RWPE2 (cell line): Measurements from ENCODE around the gene TMTC1.

Experiments
- ATAC-seq: fragments of 200-7000 bp; cut with Tn5 transposase; 3 replicates; pipeline ENCODE4 v1.9.1; 2021; ENCODE audit warnings: low read depth
- DNase-seq: peaks from one replicate; pipeline ENCODE4 v3.0.0-alpha.2; 2020; ENCODE audit warnings: low spot score
- H3K27ac ChIP-seq: fragments of 450-650 bp; 2 replicates; pipeline ENCODE4 v1.5.1; 2017; ENCODE audit warnings: mild to moderate bottlenecking; ENCODE audit not compliant: poor library complexity, severe bottlenecking
- H3K27me3 ChIP-seq: fragments of 250-450 bp; sonication (Bioruptor Pico); 2 replicates; pipeline ENCODE4 v1.5.1; 2021; ENCODE audit warnings: mild to moderate bottlenecking, moderate library complexity; ENCODE audit not compliant: insufficient read depth, poor library complexity, severe bottlenecking
- H3K36me3 ChIP-seq: fragments of 250-450 bp; sonication (Bioruptor Pico); 2 replicates; pipeline ENCODE4 v1.5.1; 2020; ENCODE audit warnings: low read depth, mild to moderate bottlenecking, moderate library complexity
- H3K4me1 ChIP-seq: fragments of 250-450 bp; sonication (Bioruptor Pico); 2 replicates; pipeline ENCODE4 v1.5.1; 2021; ENCODE audit warnings: mild to moderate bottlenecking, moderate library complexity; ENCODE audit not compliant: insufficient read depth, poor library complexity, severe bottlenecking
- H3K4me3 ChIP-seq: fragments of 250-450 bp; sonication (Bioruptor Pico); 2 replicates; pipeline ENCODE4 v1.5.1; 2021; ENCODE audit warnings: mild to moderate bottlenecking, moderate library complexity; ENCODE audit not compliant: severe bottlenecking
- H3K9me3 ChIP-seq: fragments of 250-450 bp; sonication (Bioruptor Pico); 2 replicates; pipeline ENCODE4 v1.5.1; 2021; ENCODE audit warnings: mild to moderate bottlenecking, moderate library complexity; ENCODE audit not compliant: severe bottlenecking
- TF ChIP-seq, protein P1 (sequence below): fragments of 450-650 bp; IDR thresholded peaks from one replicate; pipeline ENCODE4 v1.5.1; 2017; ENCODE audit warnings: mild to moderate bottlenecking, moderate library complexity; ENCODE audit not compliant: poor library complexity, severe bottlenecking

TMTC1 gene

DNA sequence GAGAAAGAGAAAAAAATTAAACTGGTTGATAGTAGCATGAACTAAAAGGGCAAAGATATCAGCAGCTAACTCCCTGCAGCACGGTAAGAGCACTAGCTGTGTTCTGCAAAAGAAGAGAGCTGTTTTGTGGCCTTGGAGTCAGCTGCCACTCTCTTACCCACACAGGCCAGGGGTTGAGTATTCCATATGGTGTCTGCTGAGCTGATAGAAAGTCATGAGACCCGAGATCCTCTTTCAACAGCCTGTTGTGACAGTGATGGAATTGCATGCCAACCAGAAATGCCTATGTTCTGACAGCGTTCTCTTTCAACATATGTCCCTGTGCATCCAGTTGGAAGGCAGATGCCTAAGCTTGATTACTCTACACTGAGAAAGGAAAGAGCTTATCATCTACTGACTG is 39.9 kb downstream of the TMTC1 start:
- Histone ChIP-seq H3K27ac (peak overlapping the region; percentile 93), H3K4me3 (no peak overlapping the region), H3K27me3 (no peaks in the 10 kb centered on the region), H3K4me1 (peaks cover 37% of the 10 kb centered on the region), H3K9me3 (no peaks in the 10 kb centered on the region), H3K36me3 (no peaks in the 10 kb centered on the region)
- TF ChIP-seq, protein P1, sequence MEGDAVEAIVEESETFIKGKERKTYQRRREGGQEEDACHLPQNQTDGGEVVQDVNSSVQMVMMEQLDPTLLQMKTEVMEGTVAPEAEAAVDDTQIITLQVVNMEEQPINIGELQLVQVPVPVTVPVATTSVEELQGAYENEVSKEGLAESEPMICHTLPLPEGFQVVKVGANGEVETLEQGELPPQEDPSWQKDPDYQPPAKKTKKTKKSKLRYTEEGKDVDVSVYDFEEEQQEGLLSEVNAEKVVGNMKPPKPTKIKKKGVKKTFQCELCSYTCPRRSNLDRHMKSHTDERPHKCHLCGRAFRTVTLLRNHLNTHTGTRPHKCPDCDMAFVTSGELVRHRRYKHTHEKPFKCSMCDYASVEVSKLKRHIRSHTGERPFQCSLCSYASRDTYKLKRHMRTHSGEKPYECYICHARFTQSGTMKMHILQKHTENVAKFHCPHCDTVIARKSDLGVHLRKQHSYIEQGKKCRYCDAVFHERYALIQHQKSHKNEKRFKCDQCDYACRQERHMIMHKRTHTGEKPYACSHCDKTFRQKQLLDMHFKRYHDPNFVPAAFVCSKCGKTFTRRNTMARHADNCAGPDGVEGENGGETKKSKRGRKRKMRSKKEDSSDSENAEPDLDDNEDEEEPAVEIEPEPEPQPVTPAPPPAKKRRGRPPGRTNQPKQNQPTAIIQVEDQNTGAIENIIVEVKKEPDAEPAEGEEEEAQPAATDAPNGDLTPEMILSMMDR, result no peak
- ATAC-seq, result peak; percentile 72
- DNase-seq, result no peak

DNA sequence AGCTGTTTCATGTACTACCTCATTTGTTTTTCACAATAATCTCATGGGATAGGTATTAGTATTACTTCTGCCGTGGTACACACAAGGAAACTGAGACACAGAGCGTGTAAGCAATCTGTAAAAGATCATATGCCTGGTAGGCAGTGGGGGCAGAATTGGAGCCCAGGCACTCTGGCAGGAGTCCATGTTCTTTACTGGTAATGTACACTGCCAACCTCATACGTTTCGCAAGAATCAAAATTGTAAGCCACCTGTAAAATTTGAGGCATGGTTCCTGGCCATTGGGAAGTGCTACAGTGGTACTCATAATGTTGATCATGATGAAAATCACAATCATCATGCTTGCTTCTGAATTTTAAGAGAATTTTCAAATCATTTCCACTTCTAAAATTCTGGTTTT is 40.7 kb downstream of the TMTC1 start:
- no peaks in the 10 kb centered on the region for H3K36me3 ChIP-seq
- peak overlapping the region; percentile 93 for H3K27ac ChIP-seq
- H3K4me3 ChIP-seq, result no peak overlapping the region
- no peaks in the 10 kb centered on the region for H3K9me3 ChIP-seq
- H3K4me1 ChIP-seq, result peaks cover 37% of the 10 kb centered on the region
- no peak for ATAC-seq
- H3K27me3 ChIP-seq, result no peaks in the 10 kb centered on the region
- TF ChIP-seq, protein P1, result no peak
- no peak for DNase-seq

DNA sequence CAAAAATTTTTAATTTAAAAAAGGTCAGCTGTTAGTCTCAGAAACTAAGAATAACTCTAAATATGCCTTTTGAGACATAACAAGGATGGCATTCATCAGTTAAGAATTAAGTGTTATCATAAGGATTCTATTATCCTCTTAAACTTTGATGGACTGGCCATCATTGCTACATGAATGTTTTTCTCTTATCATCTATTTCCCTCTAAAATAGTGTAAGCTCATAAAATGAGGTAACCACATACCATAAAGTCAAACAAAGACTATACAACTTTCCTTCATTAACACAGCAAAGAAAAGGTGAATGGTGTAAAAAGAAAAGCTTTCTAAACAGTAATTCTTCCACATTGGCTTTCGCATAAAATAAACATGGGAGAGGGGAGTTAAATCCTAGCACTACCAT is 41.1 kb downstream of the TMTC1 start:
- H3K4me3 ChIP-seq, result no peak overlapping the region
- DNase-seq (no peak), ATAC-seq (no peak)
- H3K27me3 ChIP-seq, result no peaks in the 10 kb centered on the region
- peak overlapping the region; percentile 93 for H3K27ac ChIP-seq
- H3K36me3 ChIP-seq, result no peaks in the 10 kb centered on the region
- no peaks in the 10 kb centered on the region for H3K9me3 ChIP-seq
- peaks cover 37% of the 10 kb centered on the region for H3K4me1 ChIP-seq
- TF ChIP-seq, protein P1, result no peak

DNA sequence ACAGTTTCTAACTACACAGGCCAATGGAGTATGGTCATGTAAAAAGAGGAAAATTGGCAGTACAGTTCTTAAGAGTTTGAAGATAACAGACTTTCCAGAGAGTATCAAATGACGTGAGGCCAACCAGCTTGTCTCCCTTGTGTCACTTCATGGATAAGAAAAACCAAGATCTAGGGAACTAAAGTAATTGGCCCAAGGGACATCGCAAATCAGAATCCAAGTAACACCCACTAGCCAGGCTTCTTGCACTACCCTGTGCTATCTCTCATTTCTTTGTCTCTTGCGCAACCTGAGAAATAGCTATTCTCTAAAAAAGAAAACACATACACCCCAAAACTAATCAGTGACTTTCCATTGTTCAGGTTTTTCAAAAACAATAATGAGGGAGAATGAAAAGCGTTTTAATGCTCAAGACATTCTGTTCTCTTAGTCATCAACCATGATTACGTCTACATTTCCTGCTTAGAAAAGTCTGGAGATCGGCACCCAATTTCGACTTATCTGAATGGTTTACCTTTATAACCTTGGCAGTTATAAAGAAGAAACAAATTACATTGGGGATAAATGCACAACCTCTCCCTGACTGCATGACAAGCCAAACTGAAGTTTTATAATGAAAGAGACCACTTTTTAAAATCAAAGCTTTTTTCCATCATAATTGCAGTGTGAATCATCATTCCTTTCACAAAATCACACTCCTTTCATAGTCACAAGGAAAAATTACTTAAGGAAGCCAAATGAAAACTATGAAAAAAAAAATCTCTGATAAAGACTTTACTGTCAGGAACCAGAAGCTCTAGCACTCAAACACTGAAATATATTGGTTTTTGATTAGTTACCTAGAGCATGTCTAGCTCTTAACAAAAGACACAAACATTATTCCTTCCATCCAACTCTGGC is 42.1 kb downstream of the TMTC1 start:
- H3K4me1 ChIP-seq, result peaks cover 37% of the 10 kb centered on the region
- no peaks in the 10 kb centered on the region for H3K9me3 ChIP-seq
- ATAC-seq (peak; percentile 68), DNase-seq (no peak)
- H3K27me3 ChIP-seq, result no peaks in the 10 kb centered on the region
- H3K27ac ChIP-seq, result peak overlapping the region; percentile 93
- no peak overlapping the region for H3K4me3 ChIP-seq
- TF ChIP-seq, protein P1, result no peak
- no peaks in the 10 kb centered on the region for H3K36me3 ChIP-seq
